AG09319 (cell line): ENCODE results near the gene GLO1.

Experiments
- DNase-seq: peaks from one replicate; pipeline ENCODE4 v3.0.0-alpha.2; 2010; ENCODE audit warnings: low read depth; ENCODE audit errors: extremely low read depth
- TF ChIP-seq, protein P1 (sequence below): IDR thresholded peaks from 2 replicates; pipeline ENCODE4 v1.5.1; 2011; ENCODE audit warnings: low read depth, mild to moderate bottlenecking, inconsistent platforms, low read length, moderate library complexity

The GLO1 gene

DNA sequence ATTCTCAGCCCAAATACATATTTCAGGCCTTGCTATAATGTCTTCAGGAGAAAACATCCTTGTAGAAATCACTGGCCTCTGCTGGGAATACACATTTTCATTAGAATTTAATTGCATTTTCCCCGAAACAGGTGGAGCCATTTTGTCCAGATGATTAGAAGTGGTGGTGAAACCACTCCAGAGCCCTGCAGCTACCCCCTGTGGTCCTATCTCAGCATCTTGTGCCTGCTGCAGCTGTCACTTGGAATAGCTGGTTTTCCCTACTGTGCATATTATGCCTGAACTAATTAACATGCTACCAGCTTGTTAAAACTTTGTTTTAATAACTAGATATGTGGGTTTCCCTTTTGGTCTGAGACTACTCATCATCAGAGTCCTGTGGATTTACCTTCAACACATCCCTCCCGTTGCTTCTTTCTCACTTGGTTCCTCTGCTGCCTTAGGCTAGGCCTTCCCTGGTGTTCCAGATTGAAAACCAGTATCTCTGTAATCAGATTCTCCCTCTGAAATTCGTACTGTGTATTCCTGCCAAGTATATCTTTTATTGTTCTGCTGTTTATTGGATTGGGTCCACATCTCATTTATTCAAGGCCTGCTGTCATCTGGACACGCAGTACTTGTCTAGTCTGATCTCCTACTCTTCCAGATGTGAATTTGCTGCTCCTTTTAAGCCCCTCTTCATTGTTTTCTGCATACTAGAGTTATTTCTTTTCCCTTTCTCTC, 27.4 kb upstream of the GLO1 start:
- TF ChIP-seq, protein P1, sequence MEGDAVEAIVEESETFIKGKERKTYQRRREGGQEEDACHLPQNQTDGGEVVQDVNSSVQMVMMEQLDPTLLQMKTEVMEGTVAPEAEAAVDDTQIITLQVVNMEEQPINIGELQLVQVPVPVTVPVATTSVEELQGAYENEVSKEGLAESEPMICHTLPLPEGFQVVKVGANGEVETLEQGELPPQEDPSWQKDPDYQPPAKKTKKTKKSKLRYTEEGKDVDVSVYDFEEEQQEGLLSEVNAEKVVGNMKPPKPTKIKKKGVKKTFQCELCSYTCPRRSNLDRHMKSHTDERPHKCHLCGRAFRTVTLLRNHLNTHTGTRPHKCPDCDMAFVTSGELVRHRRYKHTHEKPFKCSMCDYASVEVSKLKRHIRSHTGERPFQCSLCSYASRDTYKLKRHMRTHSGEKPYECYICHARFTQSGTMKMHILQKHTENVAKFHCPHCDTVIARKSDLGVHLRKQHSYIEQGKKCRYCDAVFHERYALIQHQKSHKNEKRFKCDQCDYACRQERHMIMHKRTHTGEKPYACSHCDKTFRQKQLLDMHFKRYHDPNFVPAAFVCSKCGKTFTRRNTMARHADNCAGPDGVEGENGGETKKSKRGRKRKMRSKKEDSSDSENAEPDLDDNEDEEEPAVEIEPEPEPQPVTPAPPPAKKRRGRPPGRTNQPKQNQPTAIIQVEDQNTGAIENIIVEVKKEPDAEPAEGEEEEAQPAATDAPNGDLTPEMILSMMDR: no peak
- DNase-seq: no peak

DNA sequence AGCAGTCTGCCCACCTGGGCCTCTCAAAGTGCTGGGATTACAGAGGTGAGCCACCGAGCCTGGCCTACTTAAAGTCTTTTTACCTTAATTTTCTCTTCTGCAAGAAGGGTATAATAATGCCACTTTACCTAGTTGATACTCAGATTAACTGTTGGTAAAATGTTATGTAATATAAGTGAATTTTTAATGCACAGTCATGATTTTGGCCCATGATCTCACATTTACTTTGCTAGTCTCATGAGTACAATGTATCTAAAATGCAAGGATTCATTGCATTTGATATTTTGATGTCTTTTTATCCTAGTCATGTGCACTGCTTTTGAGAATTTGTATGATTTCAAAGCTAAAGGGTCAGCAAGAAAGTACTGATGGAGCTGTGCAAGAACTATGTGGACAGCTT, 25.3 kb upstream of the GLO1 start:
- TF ChIP-seq, protein P1: no peak
- no peak for DNase-seq

DNA sequence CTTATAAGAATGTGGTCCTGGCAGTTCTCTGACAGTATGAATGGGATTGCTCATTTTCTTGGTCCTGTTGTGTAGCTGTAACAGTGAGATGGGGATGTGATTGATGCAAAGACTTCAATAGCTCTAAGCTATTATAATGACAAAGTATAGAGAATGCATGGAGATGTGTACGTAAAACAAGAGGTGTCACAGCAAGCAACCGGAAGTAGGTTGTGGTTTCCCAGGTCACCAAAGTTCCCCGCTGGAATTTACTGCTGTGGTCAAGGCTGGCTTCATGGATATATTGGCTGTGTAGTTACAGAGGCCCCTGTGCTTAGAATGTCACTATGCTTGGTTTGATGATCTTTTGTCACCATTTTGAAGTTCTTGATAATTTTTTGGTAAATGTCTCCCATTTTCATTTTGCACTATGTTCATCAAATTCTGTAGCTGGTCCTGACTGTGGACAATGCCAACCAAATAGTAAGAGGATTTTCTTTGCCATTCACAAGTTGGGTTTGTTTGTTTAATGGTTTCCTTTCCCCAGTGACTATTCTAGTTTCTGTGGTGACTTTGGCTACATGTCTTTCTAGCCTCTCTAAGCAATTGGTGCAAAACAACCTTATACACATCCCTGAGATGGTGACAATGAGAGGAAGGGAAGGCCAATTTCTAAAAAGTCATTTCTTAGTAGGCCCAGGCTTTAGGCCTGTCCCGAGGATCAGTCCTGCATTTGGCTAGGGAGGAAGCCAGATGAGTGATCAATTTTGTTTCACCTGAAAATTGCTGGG, 22.7 kb upstream of the GLO1 start:
- TF ChIP-seq, protein P1: no peak
- no peak for DNase-seq

DNA sequence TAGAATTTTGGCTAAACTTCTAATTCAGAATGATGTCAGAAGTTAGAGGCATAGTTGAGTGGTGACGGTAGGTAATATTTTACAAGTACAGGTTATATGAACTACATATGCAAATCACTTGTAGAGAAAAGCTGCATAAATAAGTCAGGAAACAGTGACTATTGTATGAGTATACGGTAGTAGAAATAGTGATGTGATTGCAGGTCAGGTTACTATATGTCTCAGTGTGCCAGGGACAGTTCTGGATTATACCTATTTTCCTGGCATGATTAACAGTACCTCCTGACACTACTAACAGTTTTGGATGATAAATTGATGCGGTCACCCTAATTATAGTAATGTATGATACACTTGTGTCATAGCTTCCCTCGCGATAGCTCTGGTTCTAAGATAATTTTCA, 21.4 kb upstream of the GLO1 start:
- TF ChIP-seq, protein P1: no peak
- no peak for DNase-seq

DNA sequence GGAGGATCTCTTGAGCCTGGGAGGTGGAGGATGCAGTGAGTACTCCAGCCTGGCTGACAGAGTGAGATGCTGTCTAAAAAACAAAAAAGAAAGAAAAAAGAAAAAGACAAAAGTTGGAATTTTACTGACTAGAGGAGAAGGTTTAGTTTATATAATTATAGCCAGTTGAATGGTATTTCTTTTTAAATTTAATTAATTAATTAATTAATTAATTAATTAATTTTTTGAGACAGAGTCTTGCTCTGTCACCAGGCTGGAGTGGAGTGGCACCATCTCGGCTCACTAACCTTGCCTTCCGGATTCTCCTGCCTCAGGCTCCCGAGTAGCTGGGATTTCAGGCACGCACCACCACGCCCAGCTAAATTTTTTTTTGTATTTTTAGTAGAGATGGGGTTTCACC, 20.8 kb upstream of the GLO1 start:
- TF ChIP-seq, protein P1: no peak
- no peak for DNase-seq

DNA sequence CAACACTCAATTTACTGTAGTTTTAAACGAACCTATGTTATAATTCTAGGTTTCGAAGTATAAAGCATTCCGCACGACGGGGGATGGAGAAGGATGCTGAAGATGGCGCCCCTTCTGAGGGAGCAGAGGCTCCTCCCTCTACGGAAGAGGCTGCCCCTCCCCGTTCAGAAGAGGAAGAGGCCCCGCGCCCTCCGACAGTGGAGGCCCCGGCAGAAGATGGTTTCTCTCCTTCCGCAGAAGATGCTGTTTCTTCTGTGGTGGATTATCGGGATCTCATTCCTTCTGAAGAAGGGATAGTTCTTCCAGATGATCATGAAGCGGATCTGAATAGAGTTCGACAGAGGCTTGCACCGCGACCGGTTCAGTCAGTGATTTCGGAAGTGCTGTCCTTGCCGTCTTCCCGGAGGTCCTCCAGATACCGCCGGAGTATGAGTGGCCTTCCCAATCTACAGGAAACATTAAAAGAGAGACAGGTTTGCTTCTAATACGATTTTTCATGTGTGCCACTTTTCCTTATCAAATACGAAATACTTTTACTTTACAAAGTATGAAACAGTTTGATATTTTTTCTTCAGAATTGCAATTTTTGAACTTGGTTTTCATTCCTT, 19.9 kb upstream of the GLO1 start:
- TF ChIP-seq, protein P1: no peak
- no peak for DNase-seq

DNA sequence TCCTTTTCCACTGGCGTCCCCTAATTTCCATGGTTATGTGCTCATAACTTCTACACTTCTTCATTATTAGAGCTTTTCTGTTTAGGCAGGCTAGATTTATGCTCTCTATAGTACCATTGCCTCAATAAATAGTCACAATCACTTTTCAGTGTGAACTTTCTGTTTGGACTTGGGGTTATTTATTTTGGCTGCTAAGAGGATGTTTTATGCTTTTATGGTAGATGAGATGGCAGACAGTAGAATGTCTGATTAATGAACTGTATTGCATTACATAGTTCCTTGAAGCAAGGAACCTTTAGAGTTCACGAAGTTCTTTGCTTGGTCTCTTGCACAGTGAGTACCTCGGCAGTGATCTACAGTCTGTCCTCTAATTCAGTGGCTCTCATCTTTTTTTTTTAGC, 19.1 kb upstream of the GLO1 start:
- no peak for DNase-seq
- TF ChIP-seq, protein P1: no peak
